NB4 (cell line): ENCODE measurements around the gene NRXN3.

Source experiments
- DNase-seq: peaks from one replicate; pipeline ENCODE4 v3.0.0; 2010; ENCODE audit warnings: low read depth
- H3K4me3 ChIP-seq: one replicate; pipeline ENCODE4 v1.5.1; 2011; ENCODE audit warnings: mild to moderate bottlenecking, low read depth, low read length, moderate library complexity
- MYC ChIP-seq: IDR thresholded peaks from 2 replicates; pipeline ENCODE4 v1.6.1; 2011; ENCODE audit warnings: low read depth, low read length
- POLR2A ChIP-seq: IDR thresholded peaks from 2 replicates; pipeline ENCODE4 v1.6.1; 2011; ENCODE audit warnings: mild to moderate bottlenecking; ENCODE audit not compliant: insufficient read length; ENCODE audit errors: extremely low read depth
- TF ChIP-seq, protein P1 (sequence below): IDR thresholded peaks from 2 replicates; pipeline ENCODE4 v1.6.1; 2011; ENCODE audit warnings: low read depth, low read length
- TF ChIP-seq, protein P2 (sequence below): IDR thresholded peaks from one replicate; pipeline ENCODE4 v1.5.1; 2012; ENCODE audit warnings: low read depth, low read length

The NRXN3 gene

DNA sequence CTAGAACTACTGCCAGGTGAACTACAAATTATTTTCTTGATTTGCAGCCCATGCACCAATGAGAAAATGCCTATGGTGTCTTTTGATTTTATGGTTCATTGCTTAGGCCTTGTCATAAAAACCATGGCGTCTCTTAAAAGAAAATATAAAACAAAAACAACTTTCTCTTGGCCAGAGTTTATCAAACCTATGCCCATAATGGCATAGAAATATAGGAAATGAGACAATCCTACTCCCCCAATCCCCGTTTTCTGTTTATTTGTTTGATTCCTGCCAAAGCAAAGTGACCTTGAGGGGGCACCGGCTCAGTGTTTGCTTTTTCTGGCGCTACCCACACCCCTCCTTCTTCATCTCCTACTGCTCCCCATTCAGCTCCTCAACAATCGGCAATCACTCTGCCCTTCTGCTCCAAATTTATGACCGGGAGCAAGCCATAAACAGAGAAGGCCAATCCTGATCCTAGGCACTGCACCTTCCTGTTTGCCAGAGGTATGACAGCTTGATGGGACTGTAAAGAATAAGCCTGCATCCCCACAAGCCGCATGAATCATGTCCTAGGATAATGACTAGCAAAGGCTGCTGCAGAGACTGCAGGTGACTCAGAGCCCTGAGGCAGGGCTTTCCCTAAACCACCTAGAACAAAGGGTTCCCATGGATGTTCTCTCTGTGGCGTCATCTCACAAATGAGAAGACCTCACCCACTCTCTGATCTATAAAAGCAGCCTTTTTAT is 874.9 kb downstream of the NRXN3 start:
- H3K4me3 ChIP-seq = no peak overlapping the region
- no peak for DNase-seq
- TF ChIP-seq, protein P1, sequence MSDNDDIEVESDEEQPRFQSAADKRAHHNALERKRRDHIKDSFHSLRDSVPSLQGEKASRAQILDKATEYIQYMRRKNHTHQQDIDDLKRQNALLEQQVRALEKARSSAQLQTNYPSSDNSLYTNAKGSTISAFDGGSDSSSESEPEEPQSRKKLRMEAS = no peak
- no peak for TF ChIP-seq MYC
- TF ChIP-seq, protein P2, sequence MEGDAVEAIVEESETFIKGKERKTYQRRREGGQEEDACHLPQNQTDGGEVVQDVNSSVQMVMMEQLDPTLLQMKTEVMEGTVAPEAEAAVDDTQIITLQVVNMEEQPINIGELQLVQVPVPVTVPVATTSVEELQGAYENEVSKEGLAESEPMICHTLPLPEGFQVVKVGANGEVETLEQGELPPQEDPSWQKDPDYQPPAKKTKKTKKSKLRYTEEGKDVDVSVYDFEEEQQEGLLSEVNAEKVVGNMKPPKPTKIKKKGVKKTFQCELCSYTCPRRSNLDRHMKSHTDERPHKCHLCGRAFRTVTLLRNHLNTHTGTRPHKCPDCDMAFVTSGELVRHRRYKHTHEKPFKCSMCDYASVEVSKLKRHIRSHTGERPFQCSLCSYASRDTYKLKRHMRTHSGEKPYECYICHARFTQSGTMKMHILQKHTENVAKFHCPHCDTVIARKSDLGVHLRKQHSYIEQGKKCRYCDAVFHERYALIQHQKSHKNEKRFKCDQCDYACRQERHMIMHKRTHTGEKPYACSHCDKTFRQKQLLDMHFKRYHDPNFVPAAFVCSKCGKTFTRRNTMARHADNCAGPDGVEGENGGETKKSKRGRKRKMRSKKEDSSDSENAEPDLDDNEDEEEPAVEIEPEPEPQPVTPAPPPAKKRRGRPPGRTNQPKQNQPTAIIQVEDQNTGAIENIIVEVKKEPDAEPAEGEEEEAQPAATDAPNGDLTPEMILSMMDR = no peak
- TF ChIP-seq POLR2A = no peak

DNA sequence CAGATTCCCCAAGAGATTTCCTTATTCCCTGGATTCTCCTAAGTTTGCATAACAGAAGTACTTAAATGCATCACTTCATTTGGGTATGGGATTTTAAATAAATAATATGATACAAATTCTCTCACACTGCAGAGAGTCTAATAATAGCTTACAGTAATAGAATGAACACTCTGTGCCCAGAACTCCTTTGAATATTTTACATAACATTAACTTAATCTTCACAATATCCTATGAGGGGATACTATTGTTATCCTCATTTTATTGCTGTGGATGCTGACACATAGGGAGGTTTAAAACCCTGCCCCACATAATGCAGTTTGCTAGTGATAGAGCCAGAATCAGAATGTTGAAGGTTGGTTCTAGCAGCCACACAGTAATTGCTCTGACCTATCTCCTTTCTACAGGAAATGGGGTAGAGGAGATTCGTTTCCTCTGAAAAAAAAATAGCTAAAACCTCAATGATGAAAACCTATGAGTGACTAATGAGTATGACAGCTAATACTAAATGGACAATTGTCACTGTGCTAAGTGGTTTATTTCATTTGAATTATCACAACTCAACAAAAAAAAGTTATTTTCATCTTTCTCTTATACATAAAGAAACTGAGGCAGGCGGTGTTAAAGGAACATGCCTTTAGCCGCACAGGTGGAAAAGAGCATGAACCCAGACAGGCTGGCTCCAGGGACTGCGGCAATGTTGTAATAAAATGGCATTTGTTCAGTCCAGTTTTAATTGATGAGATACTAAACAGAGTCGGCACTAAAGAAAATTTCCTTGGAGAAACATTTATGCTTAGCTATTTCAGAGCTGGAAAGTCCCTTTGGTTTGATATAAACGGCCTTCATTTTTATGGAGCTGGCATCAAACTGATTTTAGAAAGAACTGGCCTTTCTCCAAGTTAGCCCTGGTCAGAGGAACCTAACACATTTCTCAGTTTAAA is 880.9 kb downstream of the NRXN3 start:
- no peak overlapping the region for H3K4me3 ChIP-seq
- TF ChIP-seq POLR2A (no peak), MYC (no peak)
- TF ChIP-seq, protein P2 = no peak
- TF ChIP-seq, protein P1 = no peak
- DNase-seq = no peak

DNA sequence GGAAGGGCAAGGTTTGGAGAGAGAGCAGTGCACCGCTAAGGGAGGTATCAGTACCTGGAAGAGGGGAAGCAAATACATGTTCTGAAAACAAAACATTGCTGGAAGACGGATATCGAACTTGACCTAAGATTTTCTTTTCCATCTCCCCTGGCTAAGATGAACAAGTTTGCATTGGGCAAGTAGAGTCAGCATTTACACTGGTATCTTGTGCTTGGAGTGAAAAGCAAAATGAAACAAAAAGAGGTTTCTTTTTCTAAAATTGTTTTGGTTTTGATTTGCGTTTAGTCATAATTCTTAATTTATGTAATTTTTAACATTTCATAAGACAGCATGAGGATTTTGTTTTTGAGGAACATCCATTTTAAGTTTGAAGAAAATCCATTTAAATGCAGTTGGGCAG is 881.6 kb downstream of the NRXN3 start:
- no peak for DNase-seq
- TF ChIP-seq, protein P1 = no peak
- TF ChIP-seq, protein P2 = no peak
- TF ChIP-seq MYC (no peak), POLR2A (no peak)
- no peak overlapping the region for H3K4me3 ChIP-seq

DNA sequence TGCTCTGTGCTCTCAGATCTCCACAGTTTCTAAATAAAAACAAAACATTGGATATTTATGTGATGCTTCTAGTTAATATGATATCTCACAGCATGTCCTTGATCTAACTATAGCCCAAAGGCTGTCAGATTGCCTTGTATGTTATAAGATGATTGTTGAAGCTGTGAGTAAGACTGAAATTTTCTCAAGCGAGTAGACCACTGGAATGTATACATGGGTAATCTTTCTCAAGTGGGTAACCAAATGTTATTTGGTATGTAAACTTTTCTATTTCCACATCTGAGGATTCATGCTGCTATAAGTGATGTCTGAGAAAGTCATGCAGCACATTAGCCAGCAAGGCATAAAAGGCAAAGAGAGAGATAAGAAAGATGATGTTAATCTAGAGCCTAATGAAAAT is 886.7 kb downstream of the NRXN3 start:
- TF ChIP-seq, protein P2 = no peak
- TF ChIP-seq, protein P1 = no peak
- TF ChIP-seq POLR2A = no peak
- TF ChIP-seq MYC = no peak
- no peak for DNase-seq
- no peak overlapping the region for H3K4me3 ChIP-seq

DNA sequence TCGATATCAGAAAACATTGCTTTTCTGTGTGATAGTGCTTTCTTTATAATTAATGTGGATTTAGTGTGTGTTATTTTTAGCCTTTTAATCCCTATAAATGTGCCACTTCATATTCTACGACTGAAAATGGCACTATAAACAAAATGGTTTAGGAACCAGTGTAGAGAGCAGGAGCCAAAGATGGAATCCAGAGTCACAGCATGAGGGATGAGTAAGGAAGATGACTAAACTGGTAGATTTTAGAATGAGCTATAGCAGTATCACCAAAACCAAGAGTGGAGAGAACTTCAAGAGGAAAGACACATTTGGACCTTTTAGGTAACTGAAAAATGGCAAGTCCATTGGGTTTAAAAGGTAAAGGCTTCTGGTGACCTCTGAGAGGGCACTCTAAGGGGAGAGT is 887.2 kb downstream of the NRXN3 start:
- H3K4me3 ChIP-seq = no peak overlapping the region
- DNase-seq = no peak
- TF ChIP-seq POLR2A = no peak
- TF ChIP-seq, protein P1 = no peak
- TF ChIP-seq MYC = no peak
- TF ChIP-seq, protein P2 = no peak
